ENCODE results near the gene SEL1L3. TPM values are rescaled to one million over a fixed set of nuclear protein-coding genes. Genes with fewer than 3 reads are reported as not detected.

Gene SEL1L3
- total RNA-seq, 1 experiment from 2014 or later: 31.9 TPM

- Histone ChIP-seq H3K27me3 (ENCODE audit: low read length) (no peaks in the 10 kb centered on the region), H3F3A (ENCODE audit: low read length, unreplicated experiment) (no peaks in the 10 kb centered on the region), H3K9me3 (ENCODE audit: low read length) (no peaks in the 10 kb centered on the region), H3K79me2 (ENCODE audit: low read length) (no peaks in the 10 kb centered on the region), H2AFZ (ENCODE audit: low read length) (no peak overlapping the region), H3K4me1 (ENCODE audit: insufficient read depth, low read length) (no peaks in the 10 kb centered on the region), H3K36me3 (ENCODE audit: low read depth, low read length) (no peaks in the 10 kb centered on the region), H3K4me3 (ENCODE audit: low read length) (no peak overlapping the region), H3K27ac (ENCODE audit: low read length) (no peak overlapping the region), H3K9ac (ENCODE audit: low read length) (no peak overlapping the region), H3K4me2 (ENCODE audit: low read length) (no peak overlapping the region), H4K20me1 (ENCODE audit: low read length) (no peaks in the 10 kb centered on the region), H3K9me2 (replicated peaks; ENCODE audit: low read length) (no peaks in the 10 kb centered on the region)
- no TSS peak for BruUV-seq (replicated peaks)
- ATAC-seq: no peak
- intact Hi-C loops (cut with micrococcal nuclease): no loop called here
- no peak for DNase-seq
- ChIA-PET POLR2A (ENCODE audit: unreplicated experiment) (no interaction called here), CTCF (no interaction called here)
- TF ChIP-seq EZH2 (IDR thresholded peaks at IDR 0.05; ENCODE audit: low read length, unreplicated experiment) (no peak), EZH2phosphoT487 (IDR thresholded peaks at IDR 0.05; ENCODE audit: borderline replicate concordance, low read length) (no peak), CTCF (conservative IDR thresholded peaks at IDR 0.05; ENCODE audit: low read depth, low read length) (no peak)
These were observed 28.0 kb upstream of the SEL1L3 start for GRCh38 chr4:25890571-25891485.

GRCh38 chr4:25889589-25890503 is 27.1 kb upstream of the SEL1L3 start:
- H3K9me2 ChIP-seq (replicated peaks; ENCODE audit: low read length): no peaks in the 10 kb centered on the region
- H3K79me2 ChIP-seq (ENCODE audit: low read length): no peaks in the 10 kb centered on the region
- peaks cover under 1% of the 10 kb centered on the region for H3K4me1 ChIP-seq (ENCODE audit: insufficient read depth, low read length)
- no peaks in the 10 kb centered on the region for H3K27me3 ChIP-seq (ENCODE audit: low read length)
- H3K9me3 ChIP-seq (ENCODE audit: low read length): no peaks in the 10 kb centered on the region
- no peak overlapping the region for H3K27ac ChIP-seq (ENCODE audit: low read length)
- no peak overlapping the region for H3K4me3 ChIP-seq (ENCODE audit: low read length)
- no peak overlapping the region for H2AFZ ChIP-seq (ENCODE audit: low read length)
- no TSS peak for BruUV-seq (replicated peaks)
- H3F3A ChIP-seq (ENCODE audit: low read length, unreplicated experiment): no peaks in the 10 kb centered on the region
- H4K20me1 ChIP-seq (ENCODE audit: low read length): no peaks in the 10 kb centered on the region
- no peak for TF ChIP-seq EZH2 (IDR thresholded peaks at IDR 0.05; ENCODE audit: low read length, unreplicated experiment)
- no peak for TF ChIP-seq EZH2phosphoT487 (IDR thresholded peaks at IDR 0.05; ENCODE audit: borderline replicate concordance, low read length)
- no peak for TF ChIP-seq CTCF (conservative IDR thresholded peaks at IDR 0.05; ENCODE audit: low read depth, low read length)
- DNase-seq (no peak), ATAC-seq (no peak)
- intact Hi-C loops (cut with micrococcal nuclease): no loop called here
- ChIA-PET POLR2A (ENCODE audit: unreplicated experiment) (no interaction called here), CTCF (no interaction called here)
- H3K36me3 ChIP-seq (ENCODE audit: low read depth, low read length): no peaks in the 10 kb centered on the region
- H3K9ac ChIP-seq (ENCODE audit: low read length): no peak overlapping the region
- no peak overlapping the region for H3K4me2 ChIP-seq (ENCODE audit: low read length)

All from PC-3 (cell line).